Measurements from ENCODE around the gene EXOSC2. TPM values are rescaled to one million over a fixed set of nuclear protein-coding genes. Genes with fewer than 3 reads are reported as not detected.
A peak's percentile ranks its signal among the peaks of the same experiment; 100 is the strongest.

The EXOSC2 gene
- polyA plus RNA-seq, 6 donors from 2014 or later: 24.1 to 41.1 (median 26.9) TPM

- Mint-ChIP-seq H3K9me3 (no peaks in the 10 kb centered on the region), H3K27me3 (peaks cover 37 to 88% (median 73%) of the 10 kb centered on the region in 3 donors), H3K4me3 (peak overlapping the region in 7 of 8 donors; percentile 38 to 82 (median 75)), H3K36me3 (peaks cover 0 to 5% of the 10 kb centered on the region in 2 donors), H3K27ac (peak overlapping the region in 1 of 6 donors; percentile 78), H3K4me1 (peaks cover 28 to 55% (median 41%) of the 10 kb centered on the region in 3 donors)
- ATAC-seq (ENCODE audit: low read depth in 2 of 2): peak; percentile 29 to 36
- DNase-seq: no peak
Measured at GRCh38 chr9:130663258-130663976, 30.2 kb upstream of the EXOSC2 start.

GRCh38 chr9:130663977-130664250, 29.7 kb upstream of the EXOSC2 start:
- peaks cover 25 to 55% (median 40%) of the 10 kb centered on the region in 3 donors for H3K4me1 Mint-ChIP-seq
- DNase-seq (no peak), ATAC-seq (ENCODE audit: low read depth in 2 of 2) (no peak)
- no peak overlapping the region for H3K27ac Mint-ChIP-seq
- peaks cover 33 to 88% (median 72%) of the 10 kb centered on the region in 3 donors for H3K27me3 Mint-ChIP-seq
- H3K36me3 Mint-ChIP-seq: peaks cover 0 to 6% of the 10 kb centered on the region in 2 donors
- H3K9me3 Mint-ChIP-seq: no peaks in the 10 kb centered on the region
- H3K4me3 Mint-ChIP-seq: peak overlapping the region in 6 of 8 donors; percentile 32 to 82 (median 58)

GRCh38 chr9:130664251-130665028, 29.1 kb upstream of the EXOSC2 start, which contains the start of gene PRDM12:
TSS of gene PRDM12 (plus strand) at chr9:130664594. CDS start at chr9:130664654, 60 bp downstream.
- ATAC-seq (ENCODE audit: low read depth in 2 of 2): no peak
- peaks cover 25 to 55% (median 40%) of the 10 kb centered on the region in 3 donors for H3K4me1 Mint-ChIP-seq
- peaks cover 31 to 85% (median 67%) of the 10 kb centered on the region in 3 donors for H3K27me3 Mint-ChIP-seq
- peak within 1 kb of the TSS in 2 of 6 donors; percentile 16 to 32 for H3K27ac Mint-ChIP-seq
- H3K4me3 Mint-ChIP-seq: peak within 1 kb of the TSS; percentile 48 to 82 (median 78)
- H3K36me3 Mint-ChIP-seq: peaks cover 0 to 6% of the 10 kb centered on the region in 2 donors
- no peak for DNase-seq
- H3K9me3 Mint-ChIP-seq: no peaks in the 10 kb centered on the region

- peaks cover 20 to 50% (median 38%) of the 10 kb centered on the region in 3 donors for H3K4me1 Mint-ChIP-seq
- H3K9me3 Mint-ChIP-seq: no peaks in the 10 kb centered on the region
- DNase-seq (no peak), ATAC-seq (ENCODE audit: low read depth in 2 of 2) (no peak)
- H3K27ac Mint-ChIP-seq: no peak overlapping the region
- peak overlapping the region in 6 of 8 donors; percentile 62 to 81 (median 76) for H3K4me3 Mint-ChIP-seq
- peaks cover 32 to 79% (median 61%) of the 10 kb centered on the region in 3 donors for H3K27me3 Mint-ChIP-seq
- peaks cover 0 to 6% of the 10 kb centered on the region in 2 donors for H3K36me3 Mint-ChIP-seq
Measured at GRCh38 chr9:130665029-130665430, 28.6 kb upstream of the EXOSC2 start.

- Mint-ChIP-seq H3K4me1 (peaks cover 20 to 47% (median 36%) of the 10 kb centered on the region in 3 donors), H3K4me3 (peak overlapping the region; percentile 43 to 81 (median 75)), H3K27me3 (peaks cover 39 to 81% (median 65%) of the 10 kb centered on the region in 3 donors), H3K9me3 (no peaks in the 10 kb centered on the region), H3K36me3 (peaks cover 0 to 6% of the 10 kb centered on the region in 2 donors), H3K27ac (peak overlapping the region in 2 of 6 donors; percentile 32 to 36)
- no peak for DNase-seq
- ATAC-seq (ENCODE audit: low read depth in 2 of 2): peak; percentile 47 to 62
Measured at GRCh38 chr9:130665431-130666392, 27.9 kb upstream of the EXOSC2 start.

- Mint-ChIP-seq H3K27me3 (peaks cover 43 to 77% (median 66%) of the 10 kb centered on the region in 3 donors), H3K27ac (no peak overlapping the region), H3K4me1 (peaks cover 20 to 40% (median 35%) of the 10 kb centered on the region in 3 donors), H3K4me3 (peak overlapping the region in 3 of 8 donors; percentile 3 to 63 (median 6)), H3K36me3 (peaks cover 0 to 6% of the 10 kb centered on the region in 2 donors), H3K9me3 (no peaks in the 10 kb centered on the region)
- ATAC-seq (ENCODE audit: low read depth in 2 of 2): no peak
- no peak for DNase-seq
Measured at GRCh38 chr9:130666393-130667119, 27.0 kb upstream of the EXOSC2 start.

- Mint-ChIP-seq H3K36me3 (peaks cover 0 to 6% of the 10 kb centered on the region in 2 donors), H3K4me1 (peaks cover 20 to 35% (median 30%) of the 10 kb centered on the region in 3 donors), H3K9me3 (no peaks in the 10 kb centered on the region), H3K27me3 (peaks cover 42 to 72% (median 61%) of the 10 kb centered on the region in 3 donors), H3K4me3 (no peak overlapping the region), H3K27ac (no peak overlapping the region)
- ATAC-seq (ENCODE audit: low read depth in 2 of 2): no peak
- DNase-seq: no peak
Measured at GRCh38 chr9:130667120-130667435, 26.5 kb upstream of the EXOSC2 start.

GRCh38 chr9:130668196-130668595, 25.4 kb upstream of the EXOSC2 start:
- ATAC-seq (ENCODE audit: low read depth in 2 of 2) (no peak), DNase-seq (no peak)
- Mint-ChIP-seq H3K9me3 (no peaks in the 10 kb centered on the region), H3K27ac (no peak overlapping the region), H3K36me3 (peaks cover 0 to 6% of the 10 kb centered on the region in 2 donors), H3K4me3 (peak overlapping the region in 1 of 8 donors; percentile 29), H3K4me1 (peaks cover 14 to 25% (median 20%) of the 10 kb centered on the region in 3 donors), H3K27me3 (peaks cover 36 to 71% (median 60%) of the 10 kb centered on the region in 3 donors)

- Mint-ChIP-seq H3K36me3 (peaks cover 0 to 6% of the 10 kb centered on the region in 2 donors), H3K9me3 (no peaks in the 10 kb centered on the region), H3K27ac (no peak overlapping the region), H3K4me1 (peaks cover 14 to 21% (median 18%) of the 10 kb centered on the region in 3 donors), H3K4me3 (peak overlapping the region in 1 of 8 donors; percentile 29), H3K27me3 (peaks cover 36 to 71% (median 56%) of the 10 kb centered on the region in 3 donors)
- no peak for DNase-seq
- no peak for ATAC-seq (ENCODE audit: low read depth in 2 of 2)
Measured at GRCh38 chr9:130668659-130669058, 24.9 kb upstream of the EXOSC2 start.

- DNase-seq (no peak), ATAC-seq (ENCODE audit: low read depth in 2 of 2) (no peak)
- H3K4me1 Mint-ChIP-seq: peaks cover 6 to 14% (median 9%) of the 10 kb centered on the region in 3 donors
- no peak overlapping the region for H3K27ac Mint-ChIP-seq
- H3K9me3 Mint-ChIP-seq: no peaks in the 10 kb centered on the region
- H3K4me3 Mint-ChIP-seq: no peak overlapping the region
- H3K36me3 Mint-ChIP-seq: peaks cover 0 to 6% of the 10 kb centered on the region in 2 donors
- peaks cover 36 to 61% (median 47%) of the 10 kb centered on the region in 3 donors for H3K27me3 Mint-ChIP-seq
Measured at GRCh38 chr9:130669965-130670364, 23.6 kb upstream of the EXOSC2 start.

GRCh38 chr9:130670644-130671043, 22.9 kb upstream of the EXOSC2 start:
- DNase-seq: no peak
- H3K27me3 Mint-ChIP-seq: peaks cover 30 to 54% (median 41%) of the 10 kb centered on the region in 3 donors
- peaks cover 0 to 7% (median 5%) of the 10 kb centered on the region in 3 donors for H3K4me1 Mint-ChIP-seq
- H3K9me3 Mint-ChIP-seq: no peaks in the 10 kb centered on the region
- H3K27ac Mint-ChIP-seq: no peak overlapping the region
- peak overlapping the region in 1 of 8 donors; percentile 38 for H3K4me3 Mint-ChIP-seq
- ATAC-seq (ENCODE audit: low read depth in 2 of 2): no peak
- peaks cover 0 to 6% of the 10 kb centered on the region in 2 donors for H3K36me3 Mint-ChIP-seq

GRCh38 chr9:130672466-130672865, 21.1 kb upstream of the EXOSC2 start:
- peaks cover 25 to 46% (median 32%) of the 10 kb centered on the region in 3 donors for H3K27me3 Mint-ChIP-seq
- no peaks in the 10 kb centered on the region for H3K4me1 Mint-ChIP-seq
- H3K4me3 Mint-ChIP-seq: no peak overlapping the region
- DNase-seq (no peak), ATAC-seq (ENCODE audit: low read depth in 2 of 2) (no peak)
- H3K27ac Mint-ChIP-seq: no peak overlapping the region
- H3K36me3 Mint-ChIP-seq: peaks cover 0 to 6% of the 10 kb centered on the region in 2 donors
- no peaks in the 10 kb centered on the region for H3K9me3 Mint-ChIP-seq

Data from naive B cell (primary cell).